Measurements from ENCODE around the gene PPP2R2C. TPM values are rescaled to one million over a fixed set of nuclear protein-coding genes. Genes with fewer than 3 reads are reported as not detected.

The PPP2R2C gene
- total and polyA plus RNA-seq, 2 of the 4 experiments (the other 2 are of a cell fraction) = 0.03 TPM; not detected in 1

DNA sequence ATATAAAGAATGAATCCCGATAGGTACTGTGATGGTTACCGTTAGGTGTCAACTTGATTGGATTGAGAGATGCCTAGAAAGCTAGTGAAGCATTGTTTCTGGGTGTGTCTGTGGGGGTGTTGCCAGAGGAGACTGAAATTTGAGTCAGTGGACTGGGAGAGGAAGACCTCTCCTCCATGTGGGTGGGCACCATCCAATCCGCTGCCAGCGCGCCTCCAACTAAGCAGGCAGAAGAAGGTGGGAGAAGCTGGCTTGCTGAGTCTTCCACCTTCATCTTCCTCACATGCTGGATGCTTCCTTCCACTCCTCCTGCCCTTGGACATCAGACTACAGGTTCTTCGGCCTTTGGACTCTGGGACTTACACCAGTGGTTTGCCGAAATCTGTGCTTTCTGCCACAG lies 162.6 kb downstream of the PPP2R2C start:
- no peaks in the 10 kb centered on the region for H3K9me1 ChIP-seq (ENCODE audit: insufficient read depth, low read length)
- no peak overlapping the region for H2BK5ac ChIP-seq (ENCODE audit: low read depth, low read length, poor library complexity, severe bottlenecking)
- H3K18ac ChIP-seq (ENCODE audit: low read depth, low read length) = no peak overlapping the region
- 88% methylated on average over 2 of the region's 7 CpGs; no CpG with 5 or more reads in 1 of the 2 experiments for WGBS, 2 experiments (ENCODE audit: extremely low coverage in 2 of 2, insufficient read length in 1 of 2)
- H3K27me3 ChIP-seq (ENCODE audit: control insufficient read depth, insufficient read depth, low read length) = peaks cover 31% of the 10 kb centered on the region
- TF ChIP-seq NFE2L2 (IDR thresholded peaks at IDR 0.05; ENCODE audit: low read depth, low read length) = no peak
- TF ChIP-seq CEBPB (IDR thresholded peaks at IDR 0.05; ENCODE audit: low read depth, low read length) = no peak
- TF ChIP-seq FOS (IDR thresholded peaks at IDR 0.05; ENCODE audit: low read depth, low read length) = no peak
- no peak for TF ChIP-seq RAD21 (IDR thresholded peaks at IDR 0.05; ENCODE audit: low read length)
- no peak for TF ChIP-seq CHD1 (IDR thresholded peaks at IDR 0.05; ENCODE audit: low read depth, low read length)
- no peak for TF ChIP-seq USF2 (IDR thresholded peaks at IDR 0.05; ENCODE audit: low read depth, low read length)
- TF ChIP-seq POLR2A (IDR thresholded peaks at IDR 0.05; ENCODE audit: low read depth, low read length) = no peak
- no peak for TF ChIP-seq MAFK (IDR thresholded peaks at IDR 0.05; ENCODE audit: low read depth, low read length)
- H3K4me3 ChIP-seq (ENCODE audit: insufficient read depth, low read depth, low read length) = no peak overlapping the region
- H3K23ac ChIP-seq (ENCODE audit: low read depth, low read length) = no peak overlapping the region
- H2AK9ac ChIP-seq (replicated peaks; ENCODE audit: low read depth, low read length, poor library complexity) = no peak overlapping the region
- H2BK20ac ChIP-seq (ENCODE audit: low read depth, low read length) = no peak overlapping the region
- intact Hi-C loops (cut with micrococcal nuclease) (no loop called here), in situ Hi-C loops (cut with MboI; ENCODE audit: low sequenced_read_pairs) (no loop called here), dilution Hi-C loops (cut with HindIII; ENCODE audit: low sequenced_read_pairs, unreplicated experiment) (no loop called here)
- DNase-seq (no peak), ATAC-seq (ENCODE audit: low read depth) (no peak)
- no peak overlapping the region for H2BK15ac ChIP-seq (ENCODE audit: low read depth, low read length)
- H3K4me2 ChIP-seq (ENCODE audit: low read depth, low read length) = no peak overlapping the region
- no peak overlapping the region for H4K5ac ChIP-seq (ENCODE audit: low read depth, low read length)
- peaks cover 5% of the 10 kb centered on the region for H3K9me3 ChIP-seq (ENCODE audit: control insufficient read depth, insufficient read depth, low read length)
- no peak overlapping the region for H2AK5ac ChIP-seq (ENCODE audit: low read depth, low read length)
- H3K14ac ChIP-seq (replicated peaks; ENCODE audit: low read depth, low read length) = no peak overlapping the region
- H4K91ac ChIP-seq (ENCODE audit: insufficient read depth, low read depth, low read length) = no peak overlapping the region
- H3K4me1 ChIP-seq (ENCODE audit: control insufficient read depth, insufficient read depth, low read length) = no peaks in the 10 kb centered on the region
- H3K79me1 ChIP-seq (ENCODE audit: low read depth in 1 of 2, low read length in 2 of 2) = no peaks in the 10 kb centered on the region
- H3K36me3 ChIP-seq (ENCODE audit: control insufficient read depth, insufficient read depth, low read length) = no peaks in the 10 kb centered on the region; the same call in 1 of the 2 replicates
- ChIA-PET POLR2A (ENCODE audit: unreplicated experiment) (no interaction called here), CTCF (no interaction called here)
- H2AFZ ChIP-seq (replicated peaks; ENCODE audit: low read length, poor library complexity) = no peak overlapping the region
- no peak overlapping the region for H3K27ac ChIP-seq (ENCODE audit: insufficient read depth, low read length)
- no peak overlapping the region for H4K8ac ChIP-seq (ENCODE audit: low read depth in 2 of 2, low read length in 2 of 2)
- H3K4ac ChIP-seq (ENCODE audit: low read depth, low read length) = no peak overlapping the region
- H3K9ac ChIP-seq (ENCODE audit: low read depth, low read length) = no peak overlapping the region
- no peaks in the 10 kb centered on the region for H4K20me1 ChIP-seq (ENCODE audit: insufficient read depth, low read length)
- H2BK120ac ChIP-seq (ENCODE audit: low read depth, low read length) = no peak overlapping the region
- H3K56ac ChIP-seq (ENCODE audit: extremely low read depth, insufficient read depth, low read length) = no peak overlapping the region
- BruUV-seq (replicated peaks) = no TSS peak

All from IMR-90 (cell line).